Epithelial cell of esophagus (primary cell): ENCODE measurements around the gene DDRGK1.

ENCODE experiments used
- DNase-seq: peaks from one replicate; pipeline ENCODE4 v3.0.0; 2010; ENCODE audit warnings: low read depth
- H3K4me3 ChIP-seq: 2 replicates; pipeline ENCODE4 v1.5.1; 2011; ENCODE audit warnings: mild to moderate bottlenecking, low read length, control low read depth
- TF ChIP-seq, protein P1 (sequence below): IDR thresholded peaks from 2 replicates; pipeline ENCODE4 v1.5.1; 2011; ENCODE audit warnings: low read depth, mild to moderate bottlenecking, low read length, control low read depth, inconsistent platforms; ENCODE audit not compliant: insufficient read depth; ENCODE audit errors: missing control alignments

Gene DDRGK1

DNA sequence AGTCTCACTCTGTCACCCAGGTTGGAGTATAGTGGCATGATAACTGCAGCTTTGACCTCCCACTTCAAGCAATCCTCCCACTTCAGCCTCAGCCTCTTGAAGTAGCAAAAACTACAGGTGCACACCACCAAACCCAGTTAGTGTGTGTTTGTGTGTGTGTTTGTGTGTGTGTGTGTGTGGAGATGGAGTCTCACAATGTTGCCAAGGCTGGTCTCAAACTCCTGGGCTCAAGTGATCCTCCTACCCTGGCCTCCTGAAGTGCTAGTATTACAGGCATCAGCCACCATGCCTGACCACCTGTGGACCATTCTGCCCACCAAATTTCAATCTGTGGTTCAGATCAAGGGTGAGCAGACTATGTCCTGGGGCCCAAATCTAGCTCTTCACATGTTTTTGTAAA is 53.6 kb downstream of the DDRGK1 start:
- no peak for DNase-seq
- H3K4me3 ChIP-seq = no peak overlapping the region
- TF ChIP-seq, protein P1, sequence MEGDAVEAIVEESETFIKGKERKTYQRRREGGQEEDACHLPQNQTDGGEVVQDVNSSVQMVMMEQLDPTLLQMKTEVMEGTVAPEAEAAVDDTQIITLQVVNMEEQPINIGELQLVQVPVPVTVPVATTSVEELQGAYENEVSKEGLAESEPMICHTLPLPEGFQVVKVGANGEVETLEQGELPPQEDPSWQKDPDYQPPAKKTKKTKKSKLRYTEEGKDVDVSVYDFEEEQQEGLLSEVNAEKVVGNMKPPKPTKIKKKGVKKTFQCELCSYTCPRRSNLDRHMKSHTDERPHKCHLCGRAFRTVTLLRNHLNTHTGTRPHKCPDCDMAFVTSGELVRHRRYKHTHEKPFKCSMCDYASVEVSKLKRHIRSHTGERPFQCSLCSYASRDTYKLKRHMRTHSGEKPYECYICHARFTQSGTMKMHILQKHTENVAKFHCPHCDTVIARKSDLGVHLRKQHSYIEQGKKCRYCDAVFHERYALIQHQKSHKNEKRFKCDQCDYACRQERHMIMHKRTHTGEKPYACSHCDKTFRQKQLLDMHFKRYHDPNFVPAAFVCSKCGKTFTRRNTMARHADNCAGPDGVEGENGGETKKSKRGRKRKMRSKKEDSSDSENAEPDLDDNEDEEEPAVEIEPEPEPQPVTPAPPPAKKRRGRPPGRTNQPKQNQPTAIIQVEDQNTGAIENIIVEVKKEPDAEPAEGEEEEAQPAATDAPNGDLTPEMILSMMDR = no peak

DNA sequence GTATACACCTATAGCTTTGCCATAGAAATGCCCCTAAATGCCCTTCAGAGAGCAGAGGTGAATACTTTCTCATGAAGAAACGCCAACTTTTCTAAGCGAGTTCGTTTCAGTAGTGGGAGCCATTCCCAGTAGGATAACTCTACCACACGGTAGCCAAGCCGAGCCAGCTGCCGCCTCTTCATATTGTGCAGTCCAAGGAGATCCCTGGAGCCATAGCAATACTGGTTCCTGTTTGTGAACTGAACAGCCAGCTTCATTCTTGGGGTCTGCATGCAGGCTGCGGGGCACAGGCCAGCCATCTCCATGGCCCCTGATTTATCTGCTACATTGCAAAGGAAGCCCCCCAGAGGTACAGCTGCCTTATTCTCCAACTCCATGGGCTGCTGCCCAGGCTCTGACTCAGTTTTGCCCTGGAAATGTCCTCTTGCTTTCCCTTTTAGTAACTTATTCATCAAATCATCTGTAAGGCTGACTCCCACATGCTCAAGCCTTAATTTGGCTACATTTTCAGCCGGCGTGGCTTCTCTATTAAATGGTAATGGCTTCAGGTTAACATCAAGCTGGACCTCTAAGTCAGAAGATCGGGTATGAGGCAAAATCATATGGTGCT is 57.6 kb downstream of the DDRGK1 start:
- no peak overlapping the region for H3K4me3 ChIP-seq
- TF ChIP-seq, protein P1 = no peak
- no peak for DNase-seq

DNA sequence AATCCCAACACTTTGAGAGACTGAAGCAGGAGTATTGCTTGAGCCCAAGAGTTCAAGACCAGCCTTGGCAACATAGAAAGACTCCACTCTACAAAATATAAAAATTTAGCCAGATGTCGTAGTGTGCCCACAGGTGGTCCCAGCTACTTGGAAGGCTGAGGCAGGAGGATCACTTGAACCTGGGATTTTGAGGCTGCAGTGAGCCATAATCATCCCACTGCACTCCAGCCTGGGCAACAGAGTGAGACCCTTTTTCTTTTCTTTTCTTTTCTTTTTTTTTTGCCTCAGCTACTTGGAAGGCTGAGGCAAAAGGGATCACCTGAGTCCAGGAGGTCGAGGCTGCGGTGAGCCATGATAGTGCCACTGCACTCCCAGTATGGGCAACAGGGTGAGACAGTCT is 62.7 kb downstream of the DDRGK1 start:
- H3K4me3 ChIP-seq = no peak overlapping the region
- TF ChIP-seq, protein P1 = no peak
- DNase-seq = no peak
